CD8-positive, alpha-beta memory T cell (primary cell): ENCODE measurements around the gene GPAT3. TPM values are rescaled to one million over a fixed set of nuclear protein-coding genes. Genes with fewer than 3 reads are reported as not detected.
"Not testable (repeated sequence)": the region's sequence is repeated elsewhere in the genome, so short reads cannot be mapped to it uniquely, and the experiment has no call there.

Source experiments
- CTCF ChIA-PET: fragments of 350-600 bp; sonication (Branson Sonifier 250); formaldehyde crosslinking; loops from one replicate; lab custom pipeline; 2021; ENCODE audit warnings: antibody characterized with exemption; lab: Charles Lee
- POLR2A ChIA-PET: fragments of 350-600 bp; sonication (Branson Sonifier 250); formaldehyde crosslinking; loops from one replicate; lab custom pipeline; 2021; ENCODE audit warnings: antibody characterized with exemption; lab: Charles Lee
- DNase-seq, 5 donors: peaks; one replicate each; pipeline versions ENCODE4 v3.0.0 to v3.0.0-alpha.2; 2020 to 2022; ENCODE audit warnings: mixed read lengths in 1 of 5
- H3K27ac ChIP-seq: one replicate; pipeline ENCODE4 v1.7.0; 2013; ENCODE audit warnings: low read depth, mild to moderate bottlenecking, low read length, moderate library complexity
- H3K27me3 ChIP-seq: 2 replicates; pipeline ENCODE4 v1.7.0; 2013; ENCODE audit warnings: low read length, mild to moderate bottlenecking; ENCODE audit not compliant: insufficient read depth, poor library complexity, severe bottlenecking
- H3K36me3 ChIP-seq: 2 replicates; pipeline ENCODE4 v1.7.0; 2013; ENCODE audit warnings: mild to moderate bottlenecking, low read length, moderate library complexity; ENCODE audit not compliant: insufficient read depth
- H3K4me1 ChIP-seq: 2 replicates; pipeline ENCODE4 v1.7.0; 2013; ENCODE audit warnings: mild to moderate bottlenecking, low read length, moderate library complexity; ENCODE audit not compliant: insufficient read depth
- H3K4me3 ChIP-seq: 2 replicates; pipeline ENCODE4 v1.7.0; 2013; ENCODE audit warnings: mild to moderate bottlenecking, low read length
- H3K9me3 ChIP-seq: 2 replicates; pipeline ENCODE4 v1.7.0; 2013; ENCODE audit warnings: mild to moderate bottlenecking, low read length
- H3K27ac Mint-ChIP-seq, 8 donors: one replicate each; pipeline ENCODE4 v1.8.0; 2020 to 2021; ENCODE audit warnings: mixed read lengths in 8 of 8, mild to moderate bottlenecking in 6 of 8, inconsistent platforms in 3 of 8, moderate library complexity in 3 of 8
- H3K27me3 Mint-ChIP-seq, 2 donors: one replicate each; pipeline ENCODE4 v1.8.0; 2020 to 2021; ENCODE audit warnings: mixed read lengths in 2 of 2, mild to moderate bottlenecking in 1 of 2, moderate library complexity in 1 of 2
- H3K36me3 Mint-ChIP-seq, 3 donors: one replicate each; pipeline ENCODE4 v1.8.0; 2020 to 2021; ENCODE audit warnings: mixed read lengths in 3 of 3, inconsistent platforms in 1 of 3, mild to moderate bottlenecking in 1 of 3
- H3K4me1 Mint-ChIP-seq, 3 donors: one replicate each; pipeline ENCODE4 v1.8.0; 2020 to 2021; ENCODE audit warnings: mixed read lengths in 3 of 3, inconsistent platforms in 1 of 3, mild to moderate bottlenecking in 1 of 3
- H3K4me3 Mint-ChIP-seq, 7 donors: one replicate each; pipeline ENCODE4 v1.8.0; 2020 to 2021; ENCODE audit warnings: mixed read lengths in 7 of 7, mild to moderate bottlenecking in 6 of 7, moderate library complexity in 4 of 7, inconsistent platforms in 2 of 7
- H3K9me3 Mint-ChIP-seq, 5 donors: one replicate each; pipeline ENCODE4 v1.8.0; 2020 to 2022; ENCODE audit warnings: mixed read lengths in 5 of 5, mild to moderate bottlenecking in 3 of 5, moderate library complexity in 2 of 5, inconsistent platforms in 1 of 5
- polyA plus RNA-seq: library from polyadenylated mRNA; unstranded; fragments of 300-500 nt; fragmentation: Illumina TruSeq; gene quantifications from one replicate; pipeline ENCODE4 v1.2.3, GENCODE V29; 2021
- total RNA-seq, 2 experiments: library from RNA; stranded (reverse); gene quantifications; one replicate each; pipeline ENCODE4 v1.2.3, GENCODE V29; 2021

The GPAT3 gene
- total and polyA plus RNA-seq, 3 experiments from 2014 or later, result 5.4 to 6.8 (median 6.2) TPM

GRCh38 chr4:83618991-83619645 is 83.2 kb downstream of the GPAT3 start:
- H3K4me3 ChIP-seq, result no peak overlapping the region

GRCh38 chr4:83622127-83622526 is 86.2 kb downstream of the GPAT3 start:
- H3K27ac ChIP-seq, CTCF ChIA-PET, H3K9me3 ChIP-seq, H3K27me3 ChIP-seq, H3K4me1 Mint-ChIP-seq, DNase-seq, H3K4me1 ChIP-seq, H3K36me3 ChIP-seq, POLR2A ChIA-PET, H3K4me3 Mint-ChIP-seq, H3K27ac Mint-ChIP-seq, H3K4me3 ChIP-seq: not testable (repeated sequence)
- Mint-ChIP-seq H3K36me3 (peaks cover 1 to 12% (median 4%) of the 10 kb centered on the region in 3 donors), H3K27me3 (peaks cover 16 to 63% of the 10 kb centered on the region in 2 donors), H3K9me3 (peaks cover 9 to 33% (median 24%) of the 10 kb centered on the region in 5 donors)

More at GRCh38 chr4:83618991-83619645, 83.2 kb downstream of the GPAT3 start:
- no peak overlapping the region for H3K27ac Mint-ChIP-seq
- POLR2A ChIA-PET, result no interaction called here
- no peaks in the 10 kb centered on the region for H3K4me1 Mint-ChIP-seq
- H3K27me3 Mint-ChIP-seq, result peaks cover 13 to 47% of the 10 kb centered on the region in 2 donors
- Histone ChIP-seq H3K4me1 (no peaks in the 10 kb centered on the region), H3K27ac (no peak overlapping the region), H3K36me3 (no peaks in the 10 kb centered on the region), H3K27me3 (no peaks in the 10 kb centered on the region), H3K9me3 (peaks cover 7% of the 10 kb centered on the region)
- no peak for DNase-seq
- peaks cover 1 to 19% (median 2%) of the 10 kb centered on the region in 3 donors for H3K36me3 Mint-ChIP-seq
- H3K9me3 Mint-ChIP-seq, result peaks cover 12 to 37% (median 31%) of the 10 kb centered on the region in 5 donors
- H3K4me3 Mint-ChIP-seq, result no peak overlapping the region
- CTCF ChIA-PET, result no interaction called here

DNA sequence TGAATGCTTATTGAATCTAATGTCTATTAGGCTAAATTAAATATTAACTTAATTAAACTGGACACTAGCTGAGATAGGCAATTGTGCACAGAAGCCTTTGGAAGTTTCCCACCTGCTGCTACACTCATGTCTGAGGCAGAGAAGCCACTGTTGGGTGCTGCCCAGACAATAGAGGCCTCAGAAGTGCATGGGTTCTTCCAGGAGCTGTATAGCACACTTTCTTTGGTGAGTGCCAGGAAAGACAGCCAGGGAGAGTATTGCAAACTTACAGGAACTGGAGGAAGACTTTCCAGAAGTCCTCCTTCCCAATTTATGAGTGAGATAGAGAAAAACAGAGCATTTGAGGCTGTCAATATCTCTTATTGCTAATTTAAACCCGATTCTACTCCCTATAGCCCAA is 89.9 kb downstream of the GPAT3 start:
- CTCF ChIA-PET, result no interaction called here
- Mint-ChIP-seq H3K9me3 (peaks cover 9 to 28% (median 24%) of the 10 kb centered on the region in 5 donors), H3K4me3 (no peak overlapping the region), H3K36me3 (peaks cover 1 to 12% (median 4%) of the 10 kb centered on the region in 3 donors), H3K27me3 (peaks cover 7 to 42% of the 10 kb centered on the region in 2 donors), H3K27ac (no peak overlapping the region), H3K4me1 (no peaks in the 10 kb centered on the region)
- DNase-seq, result no peak
- H3K4me3 ChIP-seq, result no peak overlapping the region
- H3K9me3 ChIP-seq, result peaks cover 7% of the 10 kb centered on the region
- no peaks in the 10 kb centered on the region for H3K27me3 ChIP-seq
- H3K4me1 ChIP-seq, result no peaks in the 10 kb centered on the region
- POLR2A ChIA-PET, result no interaction called here
- no peak overlapping the region for H3K27ac ChIP-seq
- H3K36me3 ChIP-seq, result no peaks in the 10 kb centered on the region

DNA sequence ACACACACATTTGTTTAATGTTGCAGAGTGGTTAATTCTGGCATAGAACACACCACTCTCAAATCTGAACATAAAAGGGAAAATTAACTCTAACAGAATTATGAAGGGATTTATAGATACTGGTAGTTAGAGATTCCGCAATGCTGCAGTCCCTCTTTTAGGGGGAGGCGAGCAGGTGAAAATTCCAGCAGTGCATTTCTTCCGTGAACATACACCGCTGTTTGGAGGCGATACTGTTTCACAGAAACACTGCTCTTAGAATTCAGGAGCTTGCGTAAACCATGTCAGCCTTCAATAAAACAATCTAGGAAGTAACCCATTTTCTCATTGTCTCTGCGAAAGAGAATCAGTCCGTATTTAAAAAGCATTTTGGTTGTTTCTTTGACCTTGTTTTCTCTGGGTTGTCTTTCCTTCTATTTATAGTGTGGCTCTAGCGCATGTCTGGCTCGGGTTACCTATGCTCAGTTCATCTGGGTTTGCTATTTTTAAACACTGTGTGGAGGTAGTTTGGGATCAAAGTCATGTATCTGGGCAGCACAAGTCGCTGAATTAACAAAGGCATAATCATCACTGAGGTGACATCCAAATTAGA is 90.4 kb downstream of the GPAT3 start:
- Histone ChIP-seq H3K36me3 (no peaks in the 10 kb centered on the region), H3K27ac (no peak overlapping the region), H3K4me1 (no peaks in the 10 kb centered on the region), H3K4me3 (no peak overlapping the region), H3K9me3 (peaks cover 7% of the 10 kb centered on the region), H3K27me3 (no peaks in the 10 kb centered on the region)
- no peak overlapping the region for H3K27ac Mint-ChIP-seq
- peaks cover 9 to 24% (median 21%) of the 10 kb centered on the region in 5 donors for H3K9me3 Mint-ChIP-seq
- DNase-seq, result no peak
- H3K36me3 Mint-ChIP-seq, result peaks cover 1 to 12% (median 4%) of the 10 kb centered on the region in 3 donors
- POLR2A ChIA-PET, result no interaction called here
- CTCF ChIA-PET, result no interaction called here
- peaks cover 7 to 42% of the 10 kb centered on the region in 2 donors for H3K27me3 Mint-ChIP-seq
- no peak overlapping the region for H3K4me3 Mint-ChIP-seq
- no peaks in the 10 kb centered on the region for H3K4me1 Mint-ChIP-seq

- ChIA-PET POLR2A (no interaction called here), CTCF (no interaction called here)
- Histone ChIP-seq H3K36me3 (no peaks in the 10 kb centered on the region), H3K4me1 (no peaks in the 10 kb centered on the region), H3K9me3 (no peaks in the 10 kb centered on the region), H3K27me3 (no peaks in the 10 kb centered on the region), H3K27ac (peak overlapping the region; percentile 12), H3K4me3 (no peak overlapping the region)
- Mint-ChIP-seq H3K4me3 (no peak overlapping the region), H3K9me3 (no peaks in the 10 kb centered on the region), H3K4me1 (no peaks in the 10 kb centered on the region), H3K27ac (no peak overlapping the region), H3K27me3 (peaks cover 9 to 41% of the 10 kb centered on the region in 2 donors), H3K36me3 (peaks cover 0 to 2% (median 0%) of the 10 kb centered on the region in 3 donors)
- DNase-seq, result no peak
These were observed 94.2 kb downstream of the GPAT3 start for GRCh38 chr4:83629945-83630721.

DNA sequence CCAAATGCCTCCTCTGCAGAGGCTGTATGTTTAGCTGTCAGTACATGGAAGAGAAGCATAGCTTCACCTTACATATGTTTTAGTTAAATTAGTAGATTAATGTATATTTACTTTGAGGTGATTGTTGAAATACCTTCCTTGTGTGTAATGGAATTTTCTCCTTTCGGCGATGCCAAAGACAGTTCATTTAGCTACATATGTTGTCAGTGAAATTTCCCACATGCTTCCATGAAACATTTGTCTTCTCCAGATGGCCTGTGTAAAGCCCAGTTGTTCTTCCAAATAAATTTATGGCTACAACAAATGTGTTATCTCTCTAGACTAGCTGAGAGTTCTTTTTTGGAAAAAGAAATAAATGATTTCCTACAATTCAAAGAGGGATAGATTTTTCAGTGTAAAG is 95.2 kb downstream of the GPAT3 start:
- H3K27ac Mint-ChIP-seq, result no peak overlapping the region
- H3K4me1 Mint-ChIP-seq, result no peaks in the 10 kb centered on the region
- Histone ChIP-seq H3K27me3 (no peaks in the 10 kb centered on the region), H3K4me1 (no peaks in the 10 kb centered on the region), H3K4me3 (no peak overlapping the region), H3K27ac (no peak overlapping the region), H3K9me3 (no peaks in the 10 kb centered on the region), H3K36me3 (no peaks in the 10 kb centered on the region)
- no peak overlapping the region for H3K4me3 Mint-ChIP-seq
- peaks cover 7 to 39% of the 10 kb centered on the region in 2 donors for H3K27me3 Mint-ChIP-seq
- H3K9me3 Mint-ChIP-seq, result no peaks in the 10 kb centered on the region
- CTCF ChIA-PET, result no interaction called here
- POLR2A ChIA-PET, result no interaction called here
- DNase-seq, result no peak
- H3K36me3 Mint-ChIP-seq, result peaks cover 0 to 2% (median 0%) of the 10 kb centered on the region in 3 donors

- H3K4me1 Mint-ChIP-seq, result no peaks in the 10 kb centered on the region
- H3K27ac ChIP-seq, result no peak overlapping the region
- no peak for DNase-seq
- H3K36me3 ChIP-seq, result no peaks in the 10 kb centered on the region
- H3K4me3 Mint-ChIP-seq, result no peak overlapping the region
- H3K9me3 Mint-ChIP-seq, result no peaks in the 10 kb centered on the region
- POLR2A ChIA-PET, result no interaction called here
- H3K36me3 Mint-ChIP-seq, result no peaks in the 10 kb centered on the region
- no peak overlapping the region for H3K4me3 ChIP-seq
- no peak overlapping the region for H3K27ac Mint-ChIP-seq
- no peaks in the 10 kb centered on the region for H3K9me3 ChIP-seq
- H3K27me3 ChIP-seq, result no peaks in the 10 kb centered on the region
- no peaks in the 10 kb centered on the region for H3K4me1 ChIP-seq
- peaks cover 9 to 23% of the 10 kb centered on the region in 2 donors for H3K27me3 Mint-ChIP-seq
- CTCF ChIA-PET, result no interaction called here
These were observed 101.0 kb downstream of the GPAT3 start for GRCh38 chr4:83636930-83637329.
